Smooth muscle cell of the coronary artery (primary cell): ENCODE measurements around the gene KRTAP2-3. TPM values are rescaled to one million over a fixed set of nuclear protein-coding genes. Genes with fewer than 3 reads are reported as not detected.

Experiments
- total RNA-seq: library from RNA; depleted of rRNA; stranded (reverse); fragments of >200 nt; gene quantifications from 2 replicates; pipeline ENCODE4 v1.2.3, GENCODE V29; 2014; ENCODE audit warnings: low replicate concordance

Gene KRTAP2-3
- total RNA-seq, result not detected in 2 replicates

GRCh38 chr17:41060052-41060604 lies at the start of gene KRTAP2-3:
Gene KRTAP2-3, minus strand, starts transcription at chr17:41060114. Its CDS starts 64 bp downstream, at chr17:41060050.

DNA sequence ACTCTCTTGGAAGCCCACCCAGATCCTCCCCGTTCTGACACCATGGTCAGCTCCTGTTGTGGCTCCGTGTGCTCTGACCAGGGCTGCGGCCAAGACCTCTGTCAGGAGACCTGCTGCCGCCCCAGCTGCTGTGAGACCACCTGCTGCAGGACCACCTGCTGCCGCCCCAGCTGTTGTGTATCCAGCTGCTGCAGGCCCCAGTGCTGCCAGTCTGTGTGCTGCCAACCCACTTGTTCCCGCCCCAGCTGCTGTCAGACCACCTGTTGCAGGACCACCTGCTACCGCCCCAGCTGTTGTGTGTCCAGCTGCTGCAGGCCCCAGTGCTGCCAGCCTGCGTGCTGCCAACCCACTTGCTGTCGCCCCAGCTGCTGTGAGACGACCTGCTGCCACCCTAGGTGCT lies 45.4 kb upstream of the KRTAP2-3 start, which contains the start of gene KRTAP4-9:
Gene KRTAP4-9 (plus strand): TSS at position 43 of the 400 bp plus-strand sequence. CDS start 0 bp downstream, at position 43.

GRCh38 chr17:41101586-41102259 lies 41.8 kb upstream of the KRTAP2-3 start, which contains the start of gene KRTAP4-16:
Gene KRTAP4-16, minus strand, starts transcription at chr17:41102209. Its CDS starts 0 bp downstream, at chr17:41102209.

DNA sequence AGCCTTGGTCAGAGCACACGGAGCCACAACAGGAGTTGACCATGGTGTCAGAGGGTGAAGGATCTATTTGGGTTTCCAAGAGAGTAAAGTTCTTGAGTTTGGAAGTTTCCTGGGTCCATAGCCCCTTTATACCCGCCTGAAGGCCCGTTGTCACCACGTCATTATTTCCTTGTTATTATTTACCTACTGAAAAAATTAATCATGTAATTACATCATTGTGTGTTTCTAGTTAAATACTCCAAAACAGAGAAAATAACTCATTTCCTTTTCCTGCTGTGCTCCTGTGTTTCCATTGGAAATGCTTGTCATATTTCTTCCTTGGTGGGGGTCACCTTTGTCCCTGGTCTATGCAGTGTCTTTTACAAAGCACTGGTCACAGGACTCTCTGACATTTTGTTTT lies 38.1 kb upstream of the KRTAP2-3 start, which contains the start of gene KRTAP4-8:
Gene KRTAP4-8 (minus strand): TSS at position 101 of the 400 bp plus-strand sequence. CDS start 58 bp downstream, at position 43.

DNA sequence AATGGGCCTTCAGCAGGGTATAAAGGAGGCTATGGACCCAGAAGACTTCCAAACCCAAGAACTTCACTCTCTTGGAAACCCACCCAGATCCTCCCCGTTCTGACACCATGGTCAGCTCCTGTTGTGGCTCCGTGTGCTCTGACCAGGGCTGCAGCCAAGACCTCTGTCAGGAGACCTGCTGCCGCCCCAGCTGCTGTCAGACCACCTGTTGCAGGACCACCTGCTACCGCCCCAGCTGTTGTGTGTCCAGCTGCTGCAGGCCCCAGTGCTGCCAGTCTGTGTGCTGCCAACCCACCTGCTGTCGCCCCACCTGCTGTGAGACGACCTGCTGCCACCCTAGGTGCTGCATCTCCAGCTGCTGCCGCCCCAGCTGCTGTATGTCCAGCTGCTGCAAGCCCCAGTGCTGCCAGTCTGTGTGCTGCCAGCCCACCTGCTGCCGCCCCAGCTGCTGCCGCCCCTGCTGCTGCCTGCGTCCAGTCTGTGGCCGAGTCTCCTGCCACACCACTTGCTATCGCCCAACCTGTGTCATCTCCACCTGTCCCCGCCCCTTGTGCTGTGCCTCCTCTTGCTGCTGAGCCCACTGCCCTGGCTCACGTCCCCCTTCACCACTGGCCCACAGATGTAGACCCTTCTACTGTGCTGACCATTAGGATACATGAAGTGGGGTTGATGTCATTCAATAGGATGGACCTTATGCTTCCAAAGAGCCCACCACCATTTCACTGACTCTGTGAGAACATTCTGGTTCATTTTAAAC lies 24.4 kb upstream of the KRTAP2-3 start, which contains the start of gene KRTAP4-7:
Gene KRTAP4-7 (plus strand): TSS at position 51 of the 757 bp plus-strand sequence. CDS start 57 bp downstream, at position 108.

GRCh38 chr17:41065829-41066624 lies 6.1 kb upstream of the KRTAP2-3 start, which contains the start of gene KRTAP2-4:
Gene KRTAP2-4, minus strand, starts transcription at chr17:41065879. Its CDS starts 34 bp downstream, at chr17:41065845.

GRCh38 chr17:41055130-41055529 lies 4.8 kb downstream of the KRTAP2-3 start, which contains the start of gene KRTAP2-2:
Gene KRTAP2-2, minus strand, starts transcription at chr17:41055230. Its CDS starts 19 bp downstream, at chr17:41055211.

DNA sequence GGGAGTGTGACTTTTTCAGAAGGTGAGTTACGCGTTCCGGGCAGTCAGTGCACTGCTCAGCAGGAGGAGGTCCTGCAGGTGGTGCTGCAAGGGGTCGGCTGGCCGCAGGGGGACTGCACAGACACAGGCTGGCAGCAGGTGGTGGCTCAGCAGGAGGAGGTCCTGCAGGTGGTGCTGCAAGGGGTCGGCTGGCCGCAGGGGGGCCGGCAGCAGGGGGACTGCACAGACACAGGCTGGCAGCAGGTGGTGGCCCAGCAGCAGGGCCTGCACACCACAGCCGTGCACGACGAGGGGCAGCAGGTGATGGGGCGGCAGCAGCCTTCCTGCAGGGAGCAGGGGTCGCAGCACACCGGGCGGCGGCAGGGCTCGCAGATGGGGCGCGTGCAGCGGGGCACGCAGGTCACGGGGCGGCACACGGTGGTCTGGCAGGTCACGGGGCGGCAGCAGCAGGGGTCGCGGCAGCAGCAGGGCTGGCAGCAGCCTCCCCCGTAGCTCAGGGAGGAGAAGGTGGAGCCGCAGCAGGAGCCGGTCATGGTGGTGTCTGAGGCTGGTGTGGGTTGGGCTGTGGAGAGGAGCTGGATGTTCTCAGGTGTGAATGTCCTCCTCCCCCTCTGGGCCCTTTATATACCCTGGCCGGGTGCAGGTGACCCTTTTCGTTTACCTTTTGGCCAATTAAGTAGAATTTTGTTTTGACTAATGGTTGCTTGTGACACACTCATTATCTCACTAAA lies 13.0 kb downstream of the KRTAP2-3 start, which contains the start of gene KRTAP2-1:
Gene KRTAP2-1 (minus strand): TSS at position 582 of the 731 bp plus-strand sequence. CDS start 49 bp downstream, at position 533.

GRCh38 chr17:41040783-41041571 lies 18.9 kb downstream of the KRTAP2-3 start, which contains the start of gene KRTAP1-1:
Gene KRTAP1-1, minus strand, starts transcription at chr17:41041450. Its CDS starts 53 bp downstream, at chr17:41041397.

GRCh38 chr17:41034346-41034935 lies 25.5 kb downstream of the KRTAP2-3 start, which contains the start of gene KRTAP1-3:
Gene KRTAP1-3, minus strand, starts transcription at chr17:41034874. Its CDS starts 53 bp downstream, at chr17:41034821.

GRCh38 chr17:41029633-41030245 lies 30.2 kb downstream of the KRTAP2-3 start, which contains the start of gene KRTAP1-4:
Gene KRTAP1-4, minus strand, starts transcription at chr17:41030195. Its CDS starts 117 bp downstream, at chr17:41030078.

DNA sequence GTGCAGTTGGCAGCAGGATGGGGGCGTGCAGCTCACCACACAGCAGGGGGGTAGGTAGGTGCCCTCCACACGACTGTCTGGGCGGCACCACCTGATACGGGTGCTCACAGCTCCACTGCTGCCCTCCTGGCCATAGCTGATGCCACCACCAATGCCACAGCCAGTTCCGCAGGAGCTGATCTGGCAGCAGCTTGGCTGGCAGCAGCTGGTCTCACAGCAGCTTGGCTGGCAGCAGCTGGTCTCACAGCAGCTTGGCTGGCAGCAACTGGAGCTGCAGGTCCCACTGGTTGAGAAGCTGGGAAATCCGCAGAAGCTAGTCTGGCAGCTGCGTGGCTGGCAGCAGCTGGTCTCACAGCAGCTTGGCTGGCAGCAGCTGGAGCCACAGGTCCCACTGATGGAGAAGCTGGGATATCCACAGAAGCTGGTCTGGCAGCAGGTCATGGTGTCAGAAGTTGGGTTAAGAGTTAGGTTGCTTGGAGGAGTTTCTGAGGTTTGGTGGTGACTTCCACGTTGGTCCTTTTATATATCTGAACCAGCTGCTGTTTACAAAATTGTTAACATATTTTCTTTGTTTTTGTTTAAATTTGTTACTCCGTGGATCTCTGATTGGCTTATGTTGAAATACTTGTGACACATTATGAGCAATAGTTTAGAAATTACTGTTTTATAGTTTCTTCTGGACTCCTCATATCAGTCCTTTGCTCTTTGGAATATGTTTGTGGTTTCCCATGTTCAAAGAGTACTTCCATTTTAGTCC lies 33.0 kb downstream of the KRTAP2-3 start, which contains the start of gene KRTAP1-5:
Gene KRTAP1-5 (minus strand): TSS at position 494 of the 757 bp plus-strand sequence. CDS start 53 bp downstream, at position 441.

Other genes with a start within 250 kb of the KRTAP2-3 start
- gene KRT10, start 237.5 kb downstream of the KRTAP2-3 start, total RNA-seq, result 1.6 and 4.7 TPM in 2 replicates
- gene KRT12, start 192.9 kb downstream of the KRTAP2-3 start, total RNA-seq, result under 0.01 TPM in 1 of 2 replicates, not detected in the other
- not detected in 2 replicates for gene KRT20, start 174.9 kb downstream of the KRTAP2-3 start, total RNA-seq
- not detected in 2 replicates for gene KRT23, start 122.5 kb downstream of the KRTAP2-3 start, total RNA-seq
- gene KRT39, start 93.2 kb downstream of the KRTAP2-3 start, total RNA-seq, result 0.12 TPM in 1 of 2 replicates, not detected in the other
- gene KRT40, start 75.8 kb downstream of the KRTAP2-3 start, total RNA-seq, result not detected in 2 replicates
- gene KRTAP3-3, start 66.0 kb downstream of the KRTAP2-3 start, total RNA-seq, result not detected in 2 replicates
- not detected in 2 replicates for gene KRTAP3-2, start 60.2 kb downstream of the KRTAP2-3 start, total RNA-seq
- not detected in 2 replicates for gene KRTAP3-1, start 51.0 kb downstream of the KRTAP2-3 start, total RNA-seq
- gene KRTAP1-5, start 32.9 kb downstream of the KRTAP2-3 start, total RNA-seq, result not detected in 2 replicates
- not detected in 2 replicates for gene KRTAP1-4, start 29.9 kb downstream of the KRTAP2-3 start, total RNA-seq
- not detected in 2 replicates for gene KRTAP1-3, start 25.2 kb downstream of the KRTAP2-3 start, total RNA-seq
- gene KRTAP1-1, start 18.7 kb downstream of the KRTAP2-3 start, total RNA-seq, result not detected in 2 replicates
- not detected in 2 replicates for gene KRTAP2-1, start 12.8 kb downstream of the KRTAP2-3 start, total RNA-seq
- not detected in 2 replicates for gene KRTAP2-2, start 4.9 kb downstream of the KRTAP2-3 start, total RNA-seq
- gene KRTAP2-4, start 5.8 kb upstream of the KRTAP2-3 start, total RNA-seq, result not detected in 2 replicates
- gene KRTAP4-7, start 24.0 kb upstream of the KRTAP2-3 start, total RNA-seq, result not detected in 2 replicates
- not detected in 2 replicates for gene KRTAP4-8, start 38.0 kb upstream of the KRTAP2-3 start, total RNA-seq
- gene KRTAP4-16, start 42.1 kb upstream of the KRTAP2-3 start, total RNA-seq, result not detected in 2 replicates
- not detected in 2 replicates for gene KRTAP4-9, start 45.3 kb upstream of the KRTAP2-3 start, total RNA-seq
- gene KRTAP4-11, start 58.3 kb upstream of the KRTAP2-3 start, total RNA-seq, result not detected in 2 replicates
- not detected in 2 replicates for gene KRTAP4-12, start 64.1 kb upstream of the KRTAP2-3 start, total RNA-seq
- not detected in 2 replicates for gene KRTAP4-6, start 80.4 kb upstream of the KRTAP2-3 start, total RNA-seq
- not detected in 2 replicates for gene KRTAP4-5, start 89.7 kb upstream of the KRTAP2-3 start, total RNA-seq
- gene KRTAP4-4, start 100.6 kb upstream of the KRTAP2-3 start, total RNA-seq, result not detected in 2 replicates
- not detected in 2 replicates for gene KRTAP4-3, start 108.1 kb upstream of the KRTAP2-3 start, total RNA-seq
- not detected in 2 replicates for gene KRTAP4-2, start 118.1 kb upstream of the KRTAP2-3 start, total RNA-seq
- not detected in 2 replicates for gene KRTAP4-1, start 124.8 kb upstream of the KRTAP2-3 start, total RNA-seq
- not detected in 2 replicates for gene KRTAP9-1, start 129.8 kb upstream of the KRTAP2-3 start, total RNA-seq
- not detected in 2 replicates for gene KRTAP9-2, start 166.5 kb upstream of the KRTAP2-3 start, total RNA-seq
- not detected in 2 replicates for gene KRTAP9-3, start 172.3 kb upstream of the KRTAP2-3 start, total RNA-seq
- not detected in 2 replicates for gene KRTAP9-8, start 177.9 kb upstream of the KRTAP2-3 start, total RNA-seq
- gene KRTAP9-4, start 189.6 kb upstream of the KRTAP2-3 start, total RNA-seq, result not detected in 2 replicates
- not detected in 2 replicates for gene KRTAP9-9, start 195.3 kb upstream of the KRTAP2-3 start, total RNA-seq
- not detected in 2 replicates for gene KRTAP9-6, start 205.3 kb upstream of the KRTAP2-3 start, total RNA-seq
- not detected in 2 replicates for gene KRTAP9-7, start 215.6 kb upstream of the KRTAP2-3 start, total RNA-seq
- gene KRTAP29-1, start 242.7 kb upstream of the KRTAP2-3 start, total RNA-seq, result not detected in 2 replicates
- gene KRTAP16-1, start 249.2 kb upstream of the KRTAP2-3 start, total RNA-seq, result not detected in 2 replicates